ENCODE measurements around the gene ANKFY1. TPM values are rescaled to one million over a fixed set of nuclear protein-coding genes. Genes with fewer than 3 reads are reported as not detected.

ANKFY1 gene
- total RNA-seq, 3 donors from 2014 or later, result 33.4 to 37.1 (median 34.8) TPM

GRCh38 chr17:4247971-4248388 is 15.8 kb downstream of the ANKFY1 start:
- Mint-ChIP-seq H3K9me3 (no peaks in the 10 kb centered on the region), H3K27me3 (ENCODE audit: low read depth) (no peaks in the 10 kb centered on the region), H3K4me1 (ENCODE audit: low read depth) (peaks cover 49% of the 10 kb centered on the region), H3K4me3 (no peak overlapping the region), H3K36me3 (ENCODE audit: insufficient read depth) (peaks cover 13% of the 10 kb centered on the region)
- no peak for ATAC-seq
- DNase-seq, result no peak

- no peaks in the 10 kb centered on the region for H3K9me3 Mint-ChIP-seq
- DNase-seq (no peak), ATAC-seq (no peak)
- H3K4me1 Mint-ChIP-seq (ENCODE audit: low read depth), result peaks cover 45% of the 10 kb centered on the region
- no peaks in the 10 kb centered on the region for H3K27me3 Mint-ChIP-seq (ENCODE audit: low read depth)
- no peak overlapping the region for H3K4me3 Mint-ChIP-seq
- H3K36me3 Mint-ChIP-seq (ENCODE audit: insufficient read depth), result peaks cover 13% of the 10 kb centered on the region
Observed at GRCh38 chr17:4247361-4247970, 16.3 kb downstream of the ANKFY1 start.

- H3K27me3 Mint-ChIP-seq (ENCODE audit: low read depth), result no peaks in the 10 kb centered on the region
- peaks cover 43% of the 10 kb centered on the region for H3K4me1 Mint-ChIP-seq (ENCODE audit: low read depth)
- no peaks in the 10 kb centered on the region for H3K9me3 Mint-ChIP-seq
- peaks cover 18% of the 10 kb centered on the region for H3K36me3 Mint-ChIP-seq (ENCODE audit: insufficient read depth)
- ATAC-seq, result no peak
- no peak for DNase-seq
- no peak overlapping the region for H3K4me3 Mint-ChIP-seq
Observed at GRCh38 chr17:4246674-4247073, 17.1 kb downstream of the ANKFY1 start.

GRCh38 chr17:4241535-4241934 is 22.2 kb downstream of the ANKFY1 start:
- Mint-ChIP-seq H3K9me3 (no peaks in the 10 kb centered on the region), H3K27me3 (ENCODE audit: low read depth) (no peaks in the 10 kb centered on the region), H3K4me3 (no peak overlapping the region)

GRCh38 chr17:4236456-4236855 is 27.3 kb downstream of the ANKFY1 start:
- no peak for ATAC-seq
- no peaks in the 10 kb centered on the region for H3K9me3 Mint-ChIP-seq
- peaks cover 16% of the 10 kb centered on the region for H3K4me1 Mint-ChIP-seq (ENCODE audit: low read depth)
- H3K36me3 Mint-ChIP-seq (ENCODE audit: insufficient read depth), result peaks cover 28% of the 10 kb centered on the region
- no peak for DNase-seq
- no peak overlapping the region for H3K4me3 Mint-ChIP-seq
- no peaks in the 10 kb centered on the region for H3K27me3 Mint-ChIP-seq (ENCODE audit: low read depth)

More at GRCh38 chr17:4241535-4241934, 22.2 kb downstream of the ANKFY1 start:
- DNase-seq, result no peak
- Mint-ChIP-seq H3K4me1 (ENCODE audit: low read depth) (peaks cover 9% of the 10 kb centered on the region), H3K36me3 (ENCODE audit: insufficient read depth) (peaks cover 21% of the 10 kb centered on the region)
- no peak for ATAC-seq

GRCh38 chr17:4235372-4236279 is 28.2 kb downstream of the ANKFY1 start:
- no peaks in the 10 kb centered on the region for H3K27me3 Mint-ChIP-seq (ENCODE audit: low read depth)
- H3K36me3 Mint-ChIP-seq (ENCODE audit: insufficient read depth), result peaks cover 28% of the 10 kb centered on the region
- DNase-seq (no peak), ATAC-seq (no peak)
- no peaks in the 10 kb centered on the region for H3K9me3 Mint-ChIP-seq
- no peak overlapping the region for H3K4me3 Mint-ChIP-seq
- peaks cover 16% of the 10 kb centered on the region for H3K4me1 Mint-ChIP-seq (ENCODE audit: low read depth)

- DNase-seq (no peak), ATAC-seq (no peak)
- Mint-ChIP-seq H3K4me1 (ENCODE audit: low read depth) (peaks cover 16% of the 10 kb centered on the region), H3K36me3 (ENCODE audit: insufficient read depth) (peaks cover 28% of the 10 kb centered on the region), H3K9me3 (no peaks in the 10 kb centered on the region), H3K4me3 (no peak overlapping the region), H3K27me3 (ENCODE audit: low read depth) (no peaks in the 10 kb centered on the region)
Observed at GRCh38 chr17:4234401-4234800, 29.4 kb downstream of the ANKFY1 start.

GRCh38 chr17:4233668-4234258 is 30.0 kb downstream of the ANKFY1 start:
- DNase-seq, result no peak
- no peaks in the 10 kb centered on the region for H3K27me3 Mint-ChIP-seq (ENCODE audit: low read depth)
- H3K9me3 Mint-ChIP-seq, result no peaks in the 10 kb centered on the region
- no peak overlapping the region for H3K4me3 Mint-ChIP-seq
- peaks cover 26% of the 10 kb centered on the region for H3K36me3 Mint-ChIP-seq (ENCODE audit: insufficient read depth)
- peaks cover 16% of the 10 kb centered on the region for H3K4me1 Mint-ChIP-seq (ENCODE audit: low read depth)
- ATAC-seq, result no peak

GRCh38 chr17:4232168-4232813 is 31.5 kb downstream of the ANKFY1 start:
- Mint-ChIP-seq H3K4me1 (ENCODE audit: low read depth) (peaks cover 21% of the 10 kb centered on the region), H3K27me3 (ENCODE audit: low read depth) (no peaks in the 10 kb centered on the region), H3K36me3 (ENCODE audit: insufficient read depth) (peaks cover 26% of the 10 kb centered on the region), H3K9me3 (no peaks in the 10 kb centered on the region), H3K4me3 (no peak overlapping the region)
- ATAC-seq (no peak), DNase-seq (no peak)

- H3K4me3 Mint-ChIP-seq, result no peak overlapping the region
- ATAC-seq (no peak), DNase-seq (no peak)
- peaks cover 23% of the 10 kb centered on the region for H3K36me3 Mint-ChIP-seq (ENCODE audit: insufficient read depth)
- no peaks in the 10 kb centered on the region for H3K9me3 Mint-ChIP-seq
- H3K4me1 Mint-ChIP-seq (ENCODE audit: low read depth), result peaks cover 21% of the 10 kb centered on the region
- no peaks in the 10 kb centered on the region for H3K27me3 Mint-ChIP-seq (ENCODE audit: low read depth)
Observed at GRCh38 chr17:4229627-4230541, 33.9 kb downstream of the ANKFY1 start.

GRCh38 chr17:4221899-4222659 is 41.7 kb downstream of the ANKFY1 start:
- DNase-seq, result no peak
- H3K9me3 Mint-ChIP-seq, result no peaks in the 10 kb centered on the region
- ATAC-seq, result no peak
- no peak overlapping the region for H3K4me3 Mint-ChIP-seq
- no peaks in the 10 kb centered on the region for H3K4me1 Mint-ChIP-seq (ENCODE audit: low read depth)
- H3K27me3 Mint-ChIP-seq (ENCODE audit: low read depth), result no peaks in the 10 kb centered on the region
- peaks cover 8% of the 10 kb centered on the region for H3K36me3 Mint-ChIP-seq (ENCODE audit: insufficient read depth)

GRCh38 chr17:4221163-4221562 is 42.6 kb downstream of the ANKFY1 start:
- Mint-ChIP-seq H3K36me3 (ENCODE audit: insufficient read depth) (peaks cover 11% of the 10 kb centered on the region), H3K27me3 (ENCODE audit: low read depth) (no peaks in the 10 kb centered on the region), H3K9me3 (no peaks in the 10 kb centered on the region), H3K4me1 (ENCODE audit: low read depth) (no peaks in the 10 kb centered on the region), H3K4me3 (no peak overlapping the region)
- DNase-seq (no peak), ATAC-seq (no peak)

GRCh38 chr17:4220655-4221054 is 43.1 kb downstream of the ANKFY1 start:
- Mint-ChIP-seq H3K36me3 (ENCODE audit: insufficient read depth) (peaks cover 11% of the 10 kb centered on the region), H3K4me1 (ENCODE audit: low read depth) (peaks cover 2% of the 10 kb centered on the region), H3K27me3 (ENCODE audit: low read depth) (no peaks in the 10 kb centered on the region), H3K9me3 (no peaks in the 10 kb centered on the region), H3K4me3 (no peak overlapping the region)
- DNase-seq (no peak), ATAC-seq (no peak)

Measured in activated T-cell treated with anti-CD3 and anti-CD28 coated beads, Interleukin-2, amount 50 U/mL, for 4 hours (primary cell).